Measurements from ENCODE around the gene PRSS50.
A peak's percentile ranks its signal among the peaks of the same experiment; 100 is the strongest.

DNA sequence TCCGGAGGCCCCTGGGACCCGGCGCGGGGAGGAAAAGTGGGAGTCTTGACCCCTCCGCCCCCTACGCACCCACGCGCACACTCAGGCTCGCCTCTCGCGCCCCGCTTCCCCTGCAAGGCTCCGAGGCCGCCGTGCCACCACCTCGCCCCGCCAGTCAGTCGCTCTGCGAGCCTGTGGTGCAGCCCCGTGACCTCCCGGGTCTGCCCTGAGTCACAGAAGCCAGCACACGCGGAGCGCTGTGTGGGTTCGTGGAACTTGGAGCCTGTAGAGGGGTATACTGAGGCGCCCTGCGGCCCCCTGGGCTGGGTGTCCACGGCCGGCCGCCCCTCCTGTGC lies 23.8 kb downstream of the PRSS50 start:
- no peak for TF ChIP-seq CTCF (IDR thresholded peaks at IDR 0.05)
- TF ChIP-seq EP300 (IDR thresholded peaks at IDR 0.05): no peak
- no peak for TF ChIP-seq POLR2A (IDR thresholded peaks at IDR 0.05)
- TF ChIP-seq POLR2AphosphoS5 (IDR thresholded peaks at IDR 0.05): peak in 1 of 2 donors; percentile 8
